Measurements from ENCODE around the gene IQUB.

DNA sequence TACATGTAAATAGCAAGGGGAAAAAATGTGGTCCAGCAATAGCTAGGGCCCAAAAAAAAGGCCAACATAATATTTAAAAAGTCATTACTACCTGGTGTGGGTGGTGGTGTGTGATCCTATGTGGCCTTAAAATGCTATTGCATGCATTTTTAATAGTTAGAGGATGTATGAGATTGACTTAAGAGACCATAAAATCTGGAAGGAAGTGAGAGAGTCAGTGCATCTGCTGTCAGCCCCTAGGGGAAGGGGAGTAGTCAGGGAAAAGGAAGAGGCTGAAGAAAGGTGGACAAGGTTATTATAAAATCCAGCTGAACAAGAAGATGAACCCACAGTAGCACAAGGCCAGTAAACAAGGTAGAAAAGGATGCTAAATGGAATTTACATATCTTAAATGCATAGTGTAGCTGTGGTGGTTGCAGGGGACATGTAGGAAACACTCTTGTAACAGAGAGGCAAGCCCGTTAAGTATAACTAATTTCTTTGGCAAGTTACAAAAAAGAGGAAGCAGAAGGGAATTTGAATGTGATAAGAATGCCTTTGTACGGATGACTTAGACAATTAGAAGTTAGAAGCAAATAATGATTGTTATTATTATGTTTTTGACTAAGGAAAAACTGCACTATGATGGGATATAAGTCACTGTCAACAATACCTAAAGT, 35.1 kb upstream of the IQUB start:
- TF ChIP-seq, protein P1, sequence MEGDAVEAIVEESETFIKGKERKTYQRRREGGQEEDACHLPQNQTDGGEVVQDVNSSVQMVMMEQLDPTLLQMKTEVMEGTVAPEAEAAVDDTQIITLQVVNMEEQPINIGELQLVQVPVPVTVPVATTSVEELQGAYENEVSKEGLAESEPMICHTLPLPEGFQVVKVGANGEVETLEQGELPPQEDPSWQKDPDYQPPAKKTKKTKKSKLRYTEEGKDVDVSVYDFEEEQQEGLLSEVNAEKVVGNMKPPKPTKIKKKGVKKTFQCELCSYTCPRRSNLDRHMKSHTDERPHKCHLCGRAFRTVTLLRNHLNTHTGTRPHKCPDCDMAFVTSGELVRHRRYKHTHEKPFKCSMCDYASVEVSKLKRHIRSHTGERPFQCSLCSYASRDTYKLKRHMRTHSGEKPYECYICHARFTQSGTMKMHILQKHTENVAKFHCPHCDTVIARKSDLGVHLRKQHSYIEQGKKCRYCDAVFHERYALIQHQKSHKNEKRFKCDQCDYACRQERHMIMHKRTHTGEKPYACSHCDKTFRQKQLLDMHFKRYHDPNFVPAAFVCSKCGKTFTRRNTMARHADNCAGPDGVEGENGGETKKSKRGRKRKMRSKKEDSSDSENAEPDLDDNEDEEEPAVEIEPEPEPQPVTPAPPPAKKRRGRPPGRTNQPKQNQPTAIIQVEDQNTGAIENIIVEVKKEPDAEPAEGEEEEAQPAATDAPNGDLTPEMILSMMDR (IDR thresholded peaks at IDR 0.05; ENCODE audit: low read depth, low read length): no peak
- TF ChIP-seq POLR2A (IDR thresholded peaks at IDR 0.05; ENCODE audit: extremely low read depth, insufficient read length) (no peak), MYC (IDR thresholded peaks at IDR 0.05; ENCODE audit: low read depth, low read length) (no peak)
- TF ChIP-seq, protein P2, sequence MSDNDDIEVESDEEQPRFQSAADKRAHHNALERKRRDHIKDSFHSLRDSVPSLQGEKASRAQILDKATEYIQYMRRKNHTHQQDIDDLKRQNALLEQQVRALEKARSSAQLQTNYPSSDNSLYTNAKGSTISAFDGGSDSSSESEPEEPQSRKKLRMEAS (IDR thresholded peaks at IDR 0.05; ENCODE audit: low read depth, low read length): no peak
